ENCODE results near the gene GALM.

The GALM gene

DNA sequence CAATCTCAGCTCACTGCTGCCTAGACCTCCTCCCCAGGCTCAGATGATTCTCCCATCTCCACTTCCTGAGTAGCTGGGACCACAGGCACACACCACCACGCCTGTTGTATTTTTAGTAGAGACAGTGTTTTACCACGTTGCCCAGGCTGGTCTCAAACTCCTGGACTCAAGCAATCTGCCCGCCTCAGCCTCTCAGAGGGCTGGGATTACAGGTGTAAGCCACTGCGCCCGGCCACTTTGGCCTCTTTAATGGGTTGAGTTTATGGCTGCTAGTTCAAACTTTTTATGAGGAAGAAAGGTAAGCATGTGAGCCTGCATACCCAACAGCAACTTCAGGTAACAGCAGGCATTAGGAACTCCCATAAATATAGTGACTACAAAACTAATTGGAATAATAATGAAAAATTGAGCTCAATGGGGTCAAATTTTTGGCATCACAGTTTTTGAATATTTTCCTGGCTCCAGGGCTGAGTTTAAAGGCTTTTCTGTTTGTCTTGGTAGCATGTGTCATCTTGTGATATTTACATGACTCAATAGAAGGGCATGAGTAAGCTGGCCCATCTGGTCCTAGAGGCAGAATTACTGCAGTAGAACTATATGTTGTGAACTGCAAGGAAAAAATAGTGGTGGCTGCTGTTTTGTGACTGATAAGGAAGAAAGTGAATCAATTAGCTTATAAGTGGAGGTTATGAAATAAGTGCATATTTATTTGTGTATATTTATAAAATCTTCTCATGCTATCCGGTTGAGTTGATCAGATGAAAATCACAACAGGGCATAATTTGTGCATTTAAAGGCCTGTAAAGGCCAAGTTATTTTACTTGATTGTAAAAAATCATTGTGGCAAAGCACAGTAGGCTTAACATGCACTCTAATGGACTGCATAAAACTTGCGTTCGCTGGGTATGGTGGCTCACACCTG, 24.8 kb downstream of the GALM start:
- ChIA-PET CTCF (no interaction called here), POLR2A (interaction anchor here (0.6 kb wide), 1 partner anchor 896 kb away, joined by 4 read pairs; no protein-coding TSS in a partner anchor)
- Histone ChIP-seq H3K36me3 (ENCODE audit: control insufficient read depth in 4 of 4, insufficient read depth in 4 of 4, low read length in 3 of 4) (peaks cover 0 to 2% (median under 1%) of the 10 kb centered on the region in 4 experiments), H3K27ac (ENCODE audit: insufficient read depth in 1 of 2, low read depth in 1 of 2, low read length in 2 of 2, poor library complexity in 1 of 2, severe bottlenecking in 2 of 2) (no peak overlapping the region), H3K9me3 (ENCODE audit: control extremely low read depth in 1 of 5, control insufficient read depth in 4 of 5, insufficient read depth in 2 of 5, low read depth in 1 of 5, low read length in 4 of 5) (no peaks in the 10 kb centered on the region), H3K4me3 (ENCODE audit: control insufficient read depth in 1 of 7, extremely low read depth in 1 of 7, insufficient read depth in 4 of 7, low read depth in 2 of 7, low read length in 6 of 7) (no peak overlapping the region), H3K27me3 (replicated peaks in 2 of 5; ENCODE audit: control insufficient read depth in 4 of 5, insufficient read depth in 5 of 5, low read length in 4 of 5) (no peaks in the 10 kb centered on the region), H3K4me1 (ENCODE audit: control extremely low read depth in 1 of 4, control insufficient read depth in 4 of 4, insufficient read depth in 4 of 4, low read length in 3 of 4) (peaks cover 0 to 12% (median 1%) of the 10 kb centered on the region in 4 experiments)
- peak in 2 of 3 donors; percentile 37 to 54 for DNase-seq
- 92% methylated on average over 5 of the region's 8 CpGs for WGBS (ENCODE audit: insufficient coverage)

DNA sequence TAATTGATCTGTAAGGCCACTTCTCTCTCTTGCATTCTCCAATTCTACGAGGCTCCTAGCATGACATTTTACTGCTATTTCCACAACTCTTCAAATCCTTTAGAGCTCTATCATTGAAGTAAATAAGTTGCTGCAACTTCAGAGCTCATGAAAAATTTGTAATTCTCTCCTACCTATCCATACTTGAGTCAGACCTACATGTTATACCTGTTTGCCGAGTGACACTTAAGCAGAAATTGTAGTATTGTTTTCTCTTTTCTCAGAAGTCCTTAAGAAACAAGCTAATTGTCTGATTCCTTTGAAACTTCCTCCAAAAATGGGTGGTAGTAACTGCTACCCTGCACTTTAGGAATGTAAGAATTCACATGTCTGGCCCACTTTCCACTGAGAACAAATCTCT, 26.1 kb downstream of the GALM start:
- Histone ChIP-seq H3K9me3 (ENCODE audit: control extremely low read depth in 1 of 5, control insufficient read depth in 4 of 5, insufficient read depth in 2 of 5, low read depth in 1 of 5, low read length in 4 of 5) (no peaks in the 10 kb centered on the region), H3K4me3 (ENCODE audit: control insufficient read depth in 1 of 7, extremely low read depth in 1 of 7, insufficient read depth in 4 of 7, low read depth in 2 of 7, low read length in 6 of 7) (no peak overlapping the region), H3K27ac (ENCODE audit: insufficient read depth in 1 of 2, low read depth in 1 of 2, low read length in 2 of 2, poor library complexity in 1 of 2, severe bottlenecking in 2 of 2) (no peak overlapping the region), H3K4me1 (ENCODE audit: control extremely low read depth in 1 of 4, control insufficient read depth in 4 of 4, insufficient read depth in 4 of 4, low read length in 3 of 4) (peaks cover 0 to 12% (median 1%) of the 10 kb centered on the region in 4 experiments), H3K27me3 (replicated peaks in 2 of 5; ENCODE audit: control insufficient read depth in 4 of 5, insufficient read depth in 5 of 5, low read length in 4 of 5) (no peaks in the 10 kb centered on the region), H3K36me3 (ENCODE audit: control insufficient read depth in 4 of 4, insufficient read depth in 4 of 4, low read length in 3 of 4) (peaks cover 0 to 2% (median 0%) of the 10 kb centered on the region in 4 experiments)
- ChIA-PET CTCF (interaction anchor here (1.6 kb wide), 1 partner anchor 21 kb away, joined by 5 read pairs; no protein-coding TSS in a partner anchor), POLR2A (interaction anchor here (0.6 kb wide), 1 partner anchor 897 kb away, joined by 4 read pairs; no protein-coding TSS in a partner anchor)
- WGBS (ENCODE audit: insufficient coverage), result 86% methylated on average over 1 of the region's 2 CpGs
- DNase-seq, result no peak

DNA sequence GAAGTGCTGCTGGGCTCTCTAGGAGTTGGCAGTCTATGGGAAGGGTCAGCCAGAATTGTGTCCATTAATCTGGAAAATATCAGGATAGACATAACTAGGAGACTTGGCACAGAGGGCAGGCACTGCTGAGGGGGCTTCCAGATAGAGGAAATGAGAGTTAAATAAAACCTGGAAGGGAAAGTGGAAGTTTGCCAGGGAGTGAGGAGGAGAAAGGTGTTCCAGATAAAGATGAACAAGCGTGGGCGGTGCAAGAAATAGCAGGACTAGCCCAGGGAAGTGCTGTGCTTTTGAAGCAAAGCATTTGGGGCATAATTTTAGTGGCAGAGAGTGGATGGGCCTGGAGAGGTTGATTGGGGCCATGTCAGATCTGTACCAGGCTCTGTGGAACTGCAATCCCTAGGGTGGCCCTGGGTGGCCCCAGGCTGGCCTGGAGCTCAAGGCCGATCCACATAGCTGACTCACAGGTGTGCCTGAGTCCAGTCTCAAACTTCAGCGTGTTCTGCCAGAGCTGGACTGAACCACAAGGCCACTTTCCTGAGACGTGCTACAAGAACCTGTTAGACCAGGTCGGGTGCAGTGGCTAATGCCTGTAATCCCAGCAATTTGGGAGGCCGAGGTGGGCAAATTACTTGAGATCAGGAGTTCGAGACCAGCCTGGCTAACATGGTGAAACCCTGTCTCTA, 26.9 kb downstream of the GALM start:
- WGBS (ENCODE audit: insufficient coverage), result 96% methylated on average over 8 of the region's 8 CpGs
- Histone ChIP-seq H3K27me3 (replicated peaks in 2 of 5; ENCODE audit: control insufficient read depth in 4 of 5, insufficient read depth in 5 of 5, low read length in 4 of 5) (no peaks in the 10 kb centered on the region), H3K4me3 (ENCODE audit: control insufficient read depth in 1 of 7, extremely low read depth in 1 of 7, insufficient read depth in 4 of 7, low read depth in 2 of 7, low read length in 6 of 7) (no peak overlapping the region), H3K36me3 (ENCODE audit: control insufficient read depth in 4 of 4, insufficient read depth in 4 of 4, low read length in 3 of 4) (no peaks in the 10 kb centered on the region), H3K4me1 (ENCODE audit: control extremely low read depth in 1 of 4, control insufficient read depth in 4 of 4, insufficient read depth in 4 of 4, low read length in 3 of 4) (peaks cover 0 to 12% (median 1%) of the 10 kb centered on the region in 4 experiments), H3K27ac (ENCODE audit: insufficient read depth in 1 of 2, low read depth in 1 of 2, low read length in 2 of 2, poor library complexity in 1 of 2, severe bottlenecking in 2 of 2) (no peak overlapping the region), H3K9me3 (ENCODE audit: control extremely low read depth in 1 of 5, control insufficient read depth in 4 of 5, insufficient read depth in 2 of 5, low read depth in 1 of 5, low read length in 4 of 5) (no peaks in the 10 kb centered on the region)
- ChIA-PET CTCF (interaction anchor here (1.6 kb wide), 1 partner anchor 21 kb away, joined by 5 read pairs; no protein-coding TSS in a partner anchor), POLR2A (no interaction called here)
- DNase-seq, result no peak

DNA sequence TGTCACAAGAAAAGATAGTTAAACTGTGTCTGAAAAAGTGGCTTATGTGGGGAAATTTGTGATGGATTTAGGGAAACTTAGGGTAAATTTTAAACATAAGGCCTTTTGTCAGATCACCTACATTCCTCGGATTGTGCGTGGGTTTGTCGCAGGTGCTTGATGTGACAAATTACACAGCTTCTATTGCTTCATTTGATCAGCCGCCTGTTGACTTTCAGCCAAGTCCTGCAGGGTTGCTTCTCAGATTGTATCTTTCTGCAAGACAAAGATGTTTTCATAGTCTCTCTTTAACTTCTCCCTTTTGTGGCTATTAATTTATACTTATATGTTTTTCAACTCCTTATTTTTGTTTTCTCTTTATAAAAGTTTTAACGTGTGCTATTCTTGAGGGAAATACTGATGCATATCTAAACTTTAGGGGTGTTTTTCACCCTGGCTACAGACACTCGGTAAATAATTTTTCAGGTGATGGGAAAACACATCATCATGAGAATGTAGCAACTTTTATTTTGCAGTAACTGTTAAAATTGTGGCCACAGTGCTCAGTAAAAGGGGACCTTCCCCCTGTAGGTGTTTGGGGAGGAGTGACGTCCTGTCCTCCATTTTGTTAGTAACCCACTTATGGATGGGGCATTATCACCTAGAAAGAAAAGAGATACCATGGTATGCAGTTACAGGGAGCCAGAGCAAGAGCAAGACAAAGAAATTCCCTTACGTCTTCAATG, 31.4 kb downstream of the GALM start:
- Histone ChIP-seq H3K27ac (ENCODE audit: insufficient read depth in 1 of 2, low read depth in 1 of 2, low read length in 2 of 2, poor library complexity in 1 of 2, severe bottlenecking in 2 of 2) (no peak overlapping the region), H3K36me3 (ENCODE audit: control insufficient read depth in 4 of 4, insufficient read depth in 4 of 4, low read length in 3 of 4) (no peaks in the 10 kb centered on the region), H3K4me3 (ENCODE audit: control insufficient read depth in 1 of 7, extremely low read depth in 1 of 7, insufficient read depth in 4 of 7, low read depth in 2 of 7, low read length in 6 of 7) (no peak overlapping the region), H3K9me3 (ENCODE audit: control extremely low read depth in 1 of 5, control insufficient read depth in 4 of 5, insufficient read depth in 2 of 5, low read depth in 1 of 5, low read length in 4 of 5) (no peaks in the 10 kb centered on the region), H3K27me3 (replicated peaks in 2 of 5; ENCODE audit: control insufficient read depth in 4 of 5, insufficient read depth in 5 of 5, low read length in 4 of 5) (no peaks in the 10 kb centered on the region), H3K4me1 (ENCODE audit: control extremely low read depth in 1 of 4, control insufficient read depth in 4 of 4, insufficient read depth in 4 of 4, low read length in 3 of 4) (peaks cover 0 to 8% (median 1%) of the 10 kb centered on the region in 4 experiments)
- DNase-seq, result peak in 2 of 3 donors; percentile 25 to 46
- ChIA-PET POLR2A (no interaction called here), CTCF (no interaction called here)
- WGBS (ENCODE audit: insufficient coverage), result 92% methylated on average over 6 of the region's 8 CpGs

DNA sequence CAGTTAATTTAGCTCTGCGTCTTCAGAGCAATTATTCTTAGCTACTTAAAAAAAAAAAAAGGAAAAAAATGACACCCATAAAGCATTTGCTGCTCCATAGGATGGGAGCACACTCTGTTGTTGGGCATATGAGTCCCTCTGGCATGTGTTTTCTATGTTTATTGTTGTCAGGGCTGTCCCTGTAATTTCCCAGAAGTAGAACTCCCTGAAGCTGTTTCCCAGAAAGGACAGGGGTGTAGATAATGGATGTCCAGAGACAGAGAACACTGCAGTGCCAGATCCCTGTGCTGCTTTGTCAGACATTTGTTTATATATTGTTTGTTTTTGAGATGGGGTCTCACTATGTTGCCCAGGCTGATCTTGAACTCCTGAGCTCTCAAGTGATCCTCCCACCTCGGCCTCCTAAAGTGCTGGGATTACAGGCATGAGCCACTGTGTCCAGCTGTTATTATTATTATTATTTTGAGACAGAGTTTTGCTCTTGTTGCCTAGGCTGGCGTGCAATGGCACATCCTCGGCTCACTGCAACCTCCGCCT, 32.6 kb downstream of the GALM start:
- no peaks in the 10 kb centered on the region for H3K27me3 ChIP-seq (replicated peaks in 2 of 5; ENCODE audit: control insufficient read depth in 4 of 5, insufficient read depth in 5 of 5, low read length in 4 of 5)
- no peak overlapping the region for H3K27ac ChIP-seq (ENCODE audit: insufficient read depth in 1 of 2, low read depth in 1 of 2, low read length in 2 of 2, poor library complexity in 1 of 2, severe bottlenecking in 2 of 2)
- H3K4me1 ChIP-seq (ENCODE audit: control extremely low read depth in 1 of 4, control insufficient read depth in 4 of 4, insufficient read depth in 4 of 4, low read length in 3 of 4), result peaks cover 0 to 8% (median 1%) of the 10 kb centered on the region in 4 experiments
- ChIA-PET POLR2A (no interaction called here), CTCF (interaction anchor here (1.0 kb wide), 1 partner anchor 117 kb away, joined by 5 read pairs; no protein-coding TSS in a partner anchor)
- DNase-seq, result no peak
- no peaks in the 10 kb centered on the region for H3K36me3 ChIP-seq (ENCODE audit: control insufficient read depth in 4 of 4, insufficient read depth in 4 of 4, low read length in 3 of 4)
- 90% methylated on average over 2 of the region's 5 CpGs for WGBS (ENCODE audit: insufficient coverage)
- H3K4me3 ChIP-seq (ENCODE audit: control insufficient read depth in 1 of 7, extremely low read depth in 1 of 7, insufficient read depth in 4 of 7, low read depth in 2 of 7, low read length in 6 of 7), result no peak overlapping the region
- H3K9me3 ChIP-seq (ENCODE audit: control extremely low read depth in 1 of 5, control insufficient read depth in 4 of 5, insufficient read depth in 2 of 5, low read depth in 1 of 5, low read length in 4 of 5), result no peaks in the 10 kb centered on the region

DNA sequence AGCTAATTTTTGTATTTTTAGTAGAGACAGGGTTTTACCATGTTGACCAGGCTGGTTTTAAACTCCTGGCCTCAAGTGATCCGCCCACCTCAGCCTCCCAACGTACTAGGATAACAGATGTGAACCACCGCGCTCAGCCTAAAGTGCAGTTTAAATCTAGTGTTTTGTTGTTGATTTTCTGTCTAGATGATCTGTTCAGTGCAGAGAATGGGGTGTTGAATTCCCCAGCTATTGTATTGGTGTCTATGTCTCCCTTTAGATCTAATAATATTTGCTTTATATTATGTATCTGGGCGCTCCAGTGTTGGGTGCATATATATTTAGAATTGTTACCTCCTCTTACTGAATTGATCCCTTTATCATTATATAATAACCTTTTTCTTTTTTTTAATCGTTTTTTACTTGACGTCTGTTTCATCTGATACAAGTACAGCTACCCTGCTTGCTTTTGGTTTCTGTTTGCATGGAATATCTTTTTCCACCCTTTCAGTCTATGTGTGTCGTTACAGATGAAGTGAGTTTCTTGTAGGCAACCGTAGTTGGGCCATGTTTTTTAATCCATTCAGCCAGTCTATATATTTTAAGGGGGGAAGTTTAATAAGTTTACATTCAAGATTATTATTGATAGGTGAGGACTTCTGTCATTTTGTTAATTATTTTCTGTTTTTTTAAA, 34.3 kb downstream of the GALM start:
- Histone ChIP-seq H3K9me3 (ENCODE audit: control extremely low read depth in 1 of 5, control insufficient read depth in 4 of 5, insufficient read depth in 2 of 5, low read depth in 1 of 5, low read length in 4 of 5) (no peaks in the 10 kb centered on the region), H3K27me3 (replicated peaks in 2 of 5; ENCODE audit: control insufficient read depth in 4 of 5, insufficient read depth in 5 of 5, low read length in 4 of 5) (no peaks in the 10 kb centered on the region), H3K4me3 (ENCODE audit: control insufficient read depth in 1 of 7, extremely low read depth in 1 of 7, insufficient read depth in 4 of 7, low read depth in 2 of 7, low read length in 6 of 7) (no peak overlapping the region), H3K4me1 (ENCODE audit: control extremely low read depth in 1 of 4, control insufficient read depth in 4 of 4, insufficient read depth in 4 of 4, low read length in 3 of 4) (no peaks in the 10 kb centered on the region), H3K36me3 (ENCODE audit: control insufficient read depth in 4 of 4, insufficient read depth in 4 of 4, low read length in 3 of 4) (no peaks in the 10 kb centered on the region), H3K27ac (ENCODE audit: insufficient read depth in 1 of 2, low read depth in 1 of 2, low read length in 2 of 2, poor library complexity in 1 of 2, severe bottlenecking in 2 of 2) (no peak overlapping the region)
- no peak for DNase-seq
- WGBS (ENCODE audit: insufficient coverage), result 92% methylated on average over 6 of the region's 9 CpGs
- CTCF ChIA-PET, result no interaction called here
- POLR2A ChIA-PET, result no interaction called here

Data from common myeloid progenitor, CD34-positive (primary cell).